ENCODE results near the gene NELL1. TPM values are rescaled to one million over a fixed set of nuclear protein-coding genes. Genes with fewer than 3 reads are reported as not detected.

Gene NELL1
- total and polyA plus RNA-seq, 2 experiments from 2014 or later = not detected

DNA sequence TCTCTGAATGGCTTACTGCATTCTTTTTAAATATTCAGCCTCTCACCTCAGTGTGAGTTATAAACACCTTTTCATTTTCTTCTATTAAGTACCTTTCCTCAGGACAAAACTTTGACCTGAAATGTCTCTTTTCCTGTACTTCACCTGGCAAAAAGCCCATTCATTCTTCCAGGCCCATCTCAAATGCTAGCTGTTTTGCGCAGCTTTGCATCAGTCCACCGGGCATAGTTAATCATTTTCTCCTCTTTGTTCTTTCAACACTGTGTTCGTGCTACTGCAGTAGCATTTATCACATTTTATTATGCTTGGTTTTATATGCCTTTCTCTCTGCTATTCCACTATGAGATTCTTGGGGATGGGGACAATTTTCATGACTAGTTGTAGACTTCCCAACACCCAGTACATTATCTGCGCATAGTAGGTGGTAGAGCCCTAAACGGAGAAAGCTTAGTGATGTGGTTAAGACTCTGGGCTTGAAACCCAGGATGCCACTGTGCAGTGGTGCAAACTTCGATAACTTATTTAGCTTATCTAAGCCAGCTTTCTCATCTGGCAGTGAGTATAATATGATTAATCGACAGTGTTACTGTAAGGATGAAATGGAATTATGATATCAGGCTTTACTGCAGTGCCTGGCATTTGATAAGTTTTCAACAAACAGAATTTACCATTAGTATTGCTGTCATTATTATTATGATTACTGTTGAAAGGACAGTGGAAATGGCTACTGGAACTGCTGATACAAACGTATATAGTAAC is 695.7 kb downstream of the NELL1 start:
- H3K9me2 ChIP-seq (ENCODE audit: insufficient read depth) = no peaks in the 10 kb centered on the region
- H4K20me1 ChIP-seq (ENCODE audit: insufficient read depth) = no peaks in the 10 kb centered on the region
- no peak overlapping the region for H3K9ac ChIP-seq
- in situ Hi-C loops (cut with MboI) = no loop called here
- DNase-seq = no peak
- H3K79me2 ChIP-seq (ENCODE audit: insufficient read depth) = no peaks in the 10 kb centered on the region
- no peak overlapping the region for H3K4me3 ChIP-seq
- H3F3A ChIP-seq (ENCODE audit: insufficient read depth) = no peaks in the 10 kb centered on the region
- no peak overlapping the region for H3K27ac ChIP-seq
- no peaks in the 10 kb centered on the region for H3K9me3 ChIP-seq (ENCODE audit: low read depth)
- H3K4me1 ChIP-seq (ENCODE audit: insufficient read depth) = no peaks in the 10 kb centered on the region
- H3K36me3 ChIP-seq (ENCODE audit: low read depth) = no peaks in the 10 kb centered on the region
- TF ChIP-seq EZH2phosphoT487 (IDR thresholded peaks at IDR 0.05; ENCODE audit: insufficient read depth, low read depth) (no peak), EZH2 (IDR thresholded peaks at IDR 0.05; ENCODE audit: insufficient read depth, poor library complexity, severe bottlenecking) (no peak)
- WGBS, 2 experiments (ENCODE audit: low coverage in 1 of 2, low lambda C conversion rate in 2 of 2, missing lambda C conversion rate in 2 of 2) = 38 to 45% methylated on average over 8 of the region's 8 CpGs
- H3K4me2 ChIP-seq (ENCODE audit: unreplicated experiment) = no peak overlapping the region
- H2AFZ ChIP-seq = no peak overlapping the region
- no peaks in the 10 kb centered on the region for H3K27me3 ChIP-seq (replicated peaks; ENCODE audit: insufficient read depth)

- H3K79me2 ChIP-seq (ENCODE audit: insufficient read depth) = no peaks in the 10 kb centered on the region
- TF ChIP-seq EZH2 (IDR thresholded peaks at IDR 0.05; ENCODE audit: insufficient read depth, poor library complexity, severe bottlenecking) = no peak
- TF ChIP-seq EZH2phosphoT487 (IDR thresholded peaks at IDR 0.05; ENCODE audit: insufficient read depth, low read depth) = no peak
- H3K27ac ChIP-seq = no peak overlapping the region
- in situ Hi-C loops (cut with MboI) = no loop called here
- H3K27me3 ChIP-seq (replicated peaks; ENCODE audit: insufficient read depth) = no peaks in the 10 kb centered on the region
- H3K4me2 ChIP-seq (ENCODE audit: unreplicated experiment) = no peak overlapping the region
- DNase-seq = no peak
- no peaks in the 10 kb centered on the region for H3K36me3 ChIP-seq (ENCODE audit: low read depth)
- H3F3A ChIP-seq (ENCODE audit: insufficient read depth) = no peaks in the 10 kb centered on the region
- no peaks in the 10 kb centered on the region for H3K9me3 ChIP-seq (ENCODE audit: low read depth)
- H4K20me1 ChIP-seq (ENCODE audit: insufficient read depth) = no peaks in the 10 kb centered on the region
- H3K9ac ChIP-seq = no peak overlapping the region
- 0% methylated on average over 1 of the region's 1 CpG for WGBS, 2 experiments (ENCODE audit: low coverage in 1 of 2, low lambda C conversion rate in 2 of 2, missing lambda C conversion rate in 2 of 2)
- H3K4me3 ChIP-seq = no peak overlapping the region
- H3K4me1 ChIP-seq (ENCODE audit: insufficient read depth) = no peaks in the 10 kb centered on the region
- H3K9me2 ChIP-seq (ENCODE audit: insufficient read depth) = no peaks in the 10 kb centered on the region
- no peak overlapping the region for H2AFZ ChIP-seq
These were observed 700.6 kb downstream of the NELL1 start for GRCh38 chr11:21369947-21370346.

DNA sequence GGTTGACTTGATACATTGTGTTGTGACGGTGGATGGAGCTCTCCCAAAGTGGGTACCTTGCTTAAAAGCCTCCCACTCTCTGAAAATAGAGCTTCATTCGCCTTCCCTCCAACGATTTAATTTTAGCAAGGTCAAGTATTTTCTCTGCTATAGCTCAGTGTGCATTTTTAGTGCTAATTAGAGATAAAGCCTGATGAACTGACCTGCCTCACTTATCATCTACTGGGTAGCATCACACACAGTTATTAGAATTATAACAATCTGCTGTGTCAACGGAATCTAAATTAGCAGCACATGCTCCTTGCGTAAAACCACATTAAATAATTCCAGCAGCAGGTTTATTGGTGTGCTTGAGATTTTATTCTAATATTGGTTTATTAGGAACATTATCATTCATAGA is 701.7 kb downstream of the NELL1 start:
- Histone ChIP-seq H4K20me1 (ENCODE audit: insufficient read depth) (no peaks in the 10 kb centered on the region), H3K36me3 (ENCODE audit: low read depth) (no peaks in the 10 kb centered on the region), H3K9me3 (ENCODE audit: low read depth) (no peaks in the 10 kb centered on the region), H2AFZ (no peak overlapping the region), H3K79me2 (ENCODE audit: insufficient read depth) (no peaks in the 10 kb centered on the region), H3K4me2 (ENCODE audit: unreplicated experiment) (no peak overlapping the region), H3K4me1 (ENCODE audit: insufficient read depth) (no peaks in the 10 kb centered on the region), H3K27ac (no peak overlapping the region), H3K4me3 (no peak overlapping the region), H3K9ac (no peak overlapping the region), H3F3A (ENCODE audit: insufficient read depth) (no peaks in the 10 kb centered on the region), H3K9me2 (ENCODE audit: insufficient read depth) (no peaks in the 10 kb centered on the region), H3K27me3 (replicated peaks; ENCODE audit: insufficient read depth) (no peaks in the 10 kb centered on the region)
- in situ Hi-C loops (cut with MboI) = no loop called here
- WGBS, 2 experiments (ENCODE audit: low coverage in 1 of 2, low lambda C conversion rate in 2 of 2, missing lambda C conversion rate in 2 of 2) = 34 to 45% methylated on average over 5 of the region's 5 CpGs
- DNase-seq = no peak
- TF ChIP-seq EZH2 (IDR thresholded peaks at IDR 0.05; ENCODE audit: insufficient read depth, poor library complexity, severe bottlenecking) (no peak), EZH2phosphoT487 (IDR thresholded peaks at IDR 0.05; ENCODE audit: insufficient read depth, low read depth) (no peak)

GRCh38 chr11:21372672-21373071 is 703.3 kb downstream of the NELL1 start:
- Histone ChIP-seq H3K4me1 (ENCODE audit: insufficient read depth) (no peaks in the 10 kb centered on the region), H3K9ac (no peak overlapping the region), H3K79me2 (ENCODE audit: insufficient read depth) (no peaks in the 10 kb centered on the region), H3K9me2 (ENCODE audit: insufficient read depth) (no peaks in the 10 kb centered on the region), H3K27me3 (replicated peaks; ENCODE audit: insufficient read depth) (no peaks in the 10 kb centered on the region), H3K27ac (no peak overlapping the region), H3K9me3 (ENCODE audit: low read depth) (no peaks in the 10 kb centered on the region), H3K4me2 (ENCODE audit: unreplicated experiment) (no peak overlapping the region), H3K4me3 (no peak overlapping the region), H4K20me1 (ENCODE audit: insufficient read depth) (no peaks in the 10 kb centered on the region), H3F3A (ENCODE audit: insufficient read depth) (no peaks in the 10 kb centered on the region), H3K36me3 (ENCODE audit: low read depth) (no peaks in the 10 kb centered on the region), H2AFZ (no peak overlapping the region)
- WGBS, 2 experiments (ENCODE audit: low coverage in 1 of 2, low lambda C conversion rate in 2 of 2, missing lambda C conversion rate in 2 of 2) = 16 to 37% methylated on average over 1 of the region's 1 CpG
- no peak for DNase-seq
- no peak for TF ChIP-seq EZH2phosphoT487 (IDR thresholded peaks at IDR 0.05; ENCODE audit: insufficient read depth, low read depth)
- TF ChIP-seq EZH2 (IDR thresholded peaks at IDR 0.05; ENCODE audit: insufficient read depth, poor library complexity, severe bottlenecking) = no peak
- in situ Hi-C loops (cut with MboI) = no loop called here
